ENCODE data around the gene XIRP1. TPM values are rescaled to one million over a fixed set of nuclear protein-coding genes. Genes with fewer than 3 reads are reported as not detected.
A peak's percentile ranks its signal among the peaks of the same experiment; 100 is the strongest.

Gene XIRP1
- total RNA-seq, 1 donor from 2014 or later, result not detected

DNA sequence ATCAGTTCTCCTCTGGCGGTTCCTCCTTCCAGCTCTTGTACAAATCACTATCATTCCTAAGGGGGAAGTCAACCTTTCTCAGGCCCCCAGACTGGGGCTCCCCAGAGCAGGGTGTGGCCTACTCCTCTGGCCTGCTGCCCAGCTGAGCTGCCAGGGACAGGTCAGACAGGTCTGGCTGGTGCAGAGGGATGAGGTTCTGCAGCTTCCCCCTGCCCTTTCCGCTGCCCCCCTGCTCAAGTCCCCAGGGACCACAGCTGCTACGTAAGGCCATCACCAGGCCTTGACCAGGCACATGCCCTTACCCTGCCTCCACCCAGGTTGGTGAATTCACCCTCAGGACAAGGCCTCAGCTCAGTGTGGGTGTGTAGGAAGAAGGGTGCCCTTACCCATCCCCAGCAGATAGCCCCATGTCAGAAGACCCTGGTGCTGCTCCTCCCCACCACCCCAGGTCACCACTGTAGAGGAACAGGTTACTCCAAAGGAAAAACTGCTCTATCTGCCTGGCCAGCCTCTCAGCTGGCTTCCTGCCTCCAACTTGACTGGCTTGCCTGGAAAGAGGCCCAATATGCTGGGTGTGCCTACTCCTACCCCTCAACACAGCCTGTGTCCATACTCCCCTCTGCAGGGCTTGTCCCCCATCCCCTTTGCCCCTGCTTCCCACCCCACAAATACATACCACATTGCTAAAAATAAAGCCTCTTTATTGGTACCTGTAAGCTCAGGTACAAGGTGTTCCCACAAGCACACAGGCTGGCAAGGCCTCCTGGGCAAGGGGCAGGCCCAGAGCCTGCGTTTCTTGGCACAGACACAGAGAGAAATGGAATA is 51.0 kb downstream of the XIRP1 start:
- intact Hi-C loops (cut with DNase I), result no loop called here
- Histone ChIP-seq H3K36me3 (peaks cover 0 to 56% of the 10 kb centered on the region in 2 donors), H3K4me1 (peaks cover 62% of the 10 kb centered on the region), H3K27me3 (no peaks in the 10 kb centered on the region), H3K27ac (peak overlapping the region; percentile 75), H3K9me3 (no peaks in the 10 kb centered on the region), H3K4me3 (no peak overlapping the region)
- TF ChIP-seq POLR2A (IDR thresholded peaks at IDR 0.05) (no peak), POLR2AphosphoS5 (IDR thresholded peaks at IDR 0.05; ENCODE audit: insufficient read depth in 1 of 2, low read depth in 1 of 2) (peak; percentile 48 to 55)
- no peak for DNase-seq (ENCODE audit: extremely low spot score in 2 of 2)

DNA sequence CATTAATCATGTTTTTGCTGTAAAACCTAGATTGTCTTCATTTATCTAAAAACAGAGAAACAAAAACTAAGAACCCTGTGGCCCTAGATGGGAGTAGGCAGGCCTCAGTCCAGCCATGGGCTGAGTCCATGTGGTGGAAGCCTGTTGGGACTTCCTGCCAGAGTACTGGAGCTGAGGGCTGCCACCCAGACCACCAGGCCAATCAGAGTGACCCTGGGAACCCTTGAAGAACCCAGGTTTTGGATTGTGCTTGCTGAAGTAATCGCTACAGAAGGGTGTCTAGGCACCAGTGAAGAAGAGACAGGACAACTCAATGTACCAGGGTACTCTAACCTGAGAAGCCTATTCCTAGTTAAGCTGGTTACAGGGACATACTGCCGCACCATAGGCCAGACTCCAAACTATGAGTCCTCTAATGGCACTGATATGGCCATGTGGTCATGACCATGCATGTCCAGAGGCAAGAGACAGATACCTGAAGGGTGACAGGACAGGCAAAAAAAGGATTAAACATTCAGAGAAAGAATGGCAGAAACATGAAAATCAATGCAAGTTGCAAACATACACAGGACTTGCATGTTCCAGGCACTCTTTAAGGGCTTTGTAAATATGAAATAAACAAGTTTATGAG is 51.9 kb downstream of the XIRP1 start:
- TF ChIP-seq POLR2A (IDR thresholded peaks at IDR 0.05) (no peak), POLR2AphosphoS5 (IDR thresholded peaks at IDR 0.05; ENCODE audit: insufficient read depth in 1 of 2, low read depth in 1 of 2) (no peak)
- TF ChIP-seq, protein P1, sequence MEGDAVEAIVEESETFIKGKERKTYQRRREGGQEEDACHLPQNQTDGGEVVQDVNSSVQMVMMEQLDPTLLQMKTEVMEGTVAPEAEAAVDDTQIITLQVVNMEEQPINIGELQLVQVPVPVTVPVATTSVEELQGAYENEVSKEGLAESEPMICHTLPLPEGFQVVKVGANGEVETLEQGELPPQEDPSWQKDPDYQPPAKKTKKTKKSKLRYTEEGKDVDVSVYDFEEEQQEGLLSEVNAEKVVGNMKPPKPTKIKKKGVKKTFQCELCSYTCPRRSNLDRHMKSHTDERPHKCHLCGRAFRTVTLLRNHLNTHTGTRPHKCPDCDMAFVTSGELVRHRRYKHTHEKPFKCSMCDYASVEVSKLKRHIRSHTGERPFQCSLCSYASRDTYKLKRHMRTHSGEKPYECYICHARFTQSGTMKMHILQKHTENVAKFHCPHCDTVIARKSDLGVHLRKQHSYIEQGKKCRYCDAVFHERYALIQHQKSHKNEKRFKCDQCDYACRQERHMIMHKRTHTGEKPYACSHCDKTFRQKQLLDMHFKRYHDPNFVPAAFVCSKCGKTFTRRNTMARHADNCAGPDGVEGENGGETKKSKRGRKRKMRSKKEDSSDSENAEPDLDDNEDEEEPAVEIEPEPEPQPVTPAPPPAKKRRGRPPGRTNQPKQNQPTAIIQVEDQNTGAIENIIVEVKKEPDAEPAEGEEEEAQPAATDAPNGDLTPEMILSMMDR (IDR thresholded peaks at IDR 0.05), result no peak
- Histone ChIP-seq H3K9me3 (no peaks in the 10 kb centered on the region), H3K27ac (peak overlapping the region; percentile 75), H3K4me3 (no peak overlapping the region), H3K36me3 (peaks cover 0 to 47% of the 10 kb centered on the region in 2 donors), H3K27me3 (no peaks in the 10 kb centered on the region), H3K4me1 (peaks cover 61% of the 10 kb centered on the region)
- intact Hi-C loops (cut with DNase I), result no loop called here
- DNase-seq (ENCODE audit: extremely low spot score in 2 of 2), result no peak

DNA sequence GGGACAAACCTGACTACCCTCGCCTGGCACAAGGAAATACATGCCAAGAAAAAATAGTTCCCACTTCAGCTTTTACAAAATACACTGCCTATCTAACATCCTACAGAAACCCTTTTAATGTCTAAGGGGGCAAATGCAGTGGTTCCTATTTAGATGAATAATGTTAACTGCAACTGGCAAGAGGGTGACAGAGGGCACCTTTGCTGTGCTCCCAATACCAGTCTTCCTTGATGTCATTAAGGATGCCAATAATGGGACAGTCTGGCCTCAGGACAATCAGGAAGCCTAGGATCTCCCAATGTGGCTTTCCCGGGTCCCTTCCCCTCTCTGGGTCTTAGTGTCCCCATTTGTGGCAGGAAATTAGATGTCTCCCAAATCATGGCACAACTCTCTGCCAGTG is 53.0 kb downstream of the XIRP1 start:
- peaks cover 0 to 37% of the 10 kb centered on the region in 2 donors for H3K36me3 ChIP-seq
- intact Hi-C loops (cut with DNase I), result no loop called here
- no peak for TF ChIP-seq POLR2AphosphoS5 (IDR thresholded peaks at IDR 0.05; ENCODE audit: insufficient read depth in 1 of 2, low read depth in 1 of 2)
- TF ChIP-seq POLR2A (IDR thresholded peaks at IDR 0.05), result no peak
- TF ChIP-seq, protein P1 (IDR thresholded peaks at IDR 0.05), result no peak
- H3K27me3 ChIP-seq, result no peaks in the 10 kb centered on the region
- H3K4me1 ChIP-seq, result peaks cover 61% of the 10 kb centered on the region
- no peak overlapping the region for H3K4me3 ChIP-seq
- no peaks in the 10 kb centered on the region for H3K9me3 ChIP-seq
- DNase-seq (ENCODE audit: extremely low spot score in 2 of 2), result no peak
- H3K27ac ChIP-seq, result no peak overlapping the region

DNA sequence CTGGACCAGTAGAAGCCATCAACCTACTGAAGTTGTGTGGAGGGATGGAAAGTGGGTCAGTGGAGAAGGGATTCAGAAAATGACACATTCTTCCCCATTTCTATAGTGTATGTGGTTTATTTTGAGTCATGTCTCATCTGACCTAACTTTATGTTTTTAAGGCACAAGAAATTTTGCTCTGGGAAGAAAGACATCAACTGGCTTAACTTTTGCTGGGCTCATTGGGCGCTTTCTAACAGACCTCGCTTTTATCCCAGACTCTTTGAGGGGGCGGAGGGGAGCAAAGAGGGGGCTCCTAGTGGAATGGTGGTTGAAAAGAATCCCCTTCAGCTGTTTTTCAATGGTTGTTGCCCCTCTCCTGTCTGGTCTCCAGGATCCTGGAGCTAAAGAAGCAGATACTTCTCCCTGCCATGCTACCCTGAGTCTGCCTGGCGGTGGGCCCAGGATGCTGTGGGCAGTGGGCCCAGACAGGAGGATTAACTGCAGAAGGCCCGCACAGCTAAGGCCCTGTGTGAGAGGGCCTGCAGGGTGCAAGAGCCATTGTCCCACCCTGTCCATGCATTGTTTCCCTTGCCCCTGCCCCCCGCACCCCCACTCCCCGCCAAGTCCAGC is 53.5 kb downstream of the XIRP1 start:
- H3K27me3 ChIP-seq, result no peaks in the 10 kb centered on the region
- DNase-seq (ENCODE audit: extremely low spot score in 2 of 2), result no peak
- peaks cover 0 to 32% of the 10 kb centered on the region in 2 donors for H3K36me3 ChIP-seq
- intact Hi-C loops (cut with DNase I), result no loop called here
- H3K27ac ChIP-seq, result no peak overlapping the region
- no peak overlapping the region for H3K4me3 ChIP-seq
- H3K9me3 ChIP-seq, result no peaks in the 10 kb centered on the region
- H3K4me1 ChIP-seq, result peaks cover 61% of the 10 kb centered on the region
- no peak for TF ChIP-seq POLR2AphosphoS5 (IDR thresholded peaks at IDR 0.05; ENCODE audit: insufficient read depth in 1 of 2, low read depth in 1 of 2)
- TF ChIP-seq POLR2A (IDR thresholded peaks at IDR 0.05), result no peak
- TF ChIP-seq, protein P1 (IDR thresholded peaks at IDR 0.05), result no peak

DNA sequence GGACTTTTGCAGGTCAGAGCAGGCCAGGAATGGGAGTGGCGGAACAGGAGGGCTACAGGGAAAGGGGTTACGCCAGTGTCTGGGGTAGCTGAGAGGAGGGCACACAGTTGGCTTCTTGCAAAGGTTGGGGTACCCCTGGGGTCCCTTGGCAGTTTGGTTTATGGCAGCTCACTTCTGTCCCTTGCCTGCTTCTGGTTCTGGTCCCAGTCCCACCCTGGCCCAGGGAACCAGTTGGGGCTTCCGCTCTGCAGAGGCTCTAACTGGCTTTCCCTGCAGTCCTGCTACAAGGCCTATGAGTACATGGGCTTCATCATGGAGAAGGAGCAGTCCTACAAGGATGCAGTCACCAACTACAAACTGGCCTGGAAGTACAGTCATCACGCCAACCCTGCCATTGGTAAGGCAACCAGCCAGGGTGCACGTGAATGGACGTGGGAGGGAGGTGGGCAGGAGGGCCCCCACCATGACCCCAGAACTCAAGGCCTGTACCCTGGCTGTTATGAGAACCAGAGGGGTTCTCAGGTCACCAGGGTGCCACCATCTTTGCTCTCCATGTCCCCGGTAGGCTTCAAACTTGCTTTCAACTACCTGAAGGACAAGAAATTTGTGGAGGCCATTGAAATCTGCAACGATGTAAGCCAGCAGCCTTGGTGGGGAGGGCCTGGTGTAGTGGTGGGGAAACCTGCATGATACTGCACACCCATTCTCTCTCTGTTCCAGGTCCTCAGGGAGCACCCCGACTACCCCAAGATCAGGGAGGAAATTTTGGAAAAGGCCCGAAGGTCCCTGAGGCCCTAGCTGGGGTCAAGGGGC is 54.2 kb downstream of the XIRP1 start:
- H3K27me3 ChIP-seq, result no peaks in the 10 kb centered on the region
- intact Hi-C loops (cut with DNase I), result no loop called here
- H3K9me3 ChIP-seq, result no peaks in the 10 kb centered on the region
- DNase-seq (ENCODE audit: extremely low spot score in 2 of 2), result no peak
- peaks cover 0 to 24% of the 10 kb centered on the region in 2 donors for H3K36me3 ChIP-seq
- H3K4me1 ChIP-seq, result peaks cover 54% of the 10 kb centered on the region
- H3K4me3 ChIP-seq, result no peak overlapping the region
- H3K27ac ChIP-seq, result no peak overlapping the region
- TF ChIP-seq POLR2A (IDR thresholded peaks at IDR 0.05) (no peak), POLR2AphosphoS5 (IDR thresholded peaks at IDR 0.05; ENCODE audit: insufficient read depth in 1 of 2, low read depth in 1 of 2) (no peak)
- TF ChIP-seq, protein P1 (IDR thresholded peaks at IDR 0.05), result no peak
